ENCODE results near the gene CORO7. TPM values are rescaled to one million over a fixed set of nuclear protein-coding genes. Genes with fewer than 3 reads are reported as not detected.

The CORO7 gene
- total and polyA plus RNA-seq, 9 of the 15 experiments (the other 6 are each of a cell fraction or from before 2014, with no cell fraction given), result 0.45 to 77.2 (median 18.7) TPM

DNA sequence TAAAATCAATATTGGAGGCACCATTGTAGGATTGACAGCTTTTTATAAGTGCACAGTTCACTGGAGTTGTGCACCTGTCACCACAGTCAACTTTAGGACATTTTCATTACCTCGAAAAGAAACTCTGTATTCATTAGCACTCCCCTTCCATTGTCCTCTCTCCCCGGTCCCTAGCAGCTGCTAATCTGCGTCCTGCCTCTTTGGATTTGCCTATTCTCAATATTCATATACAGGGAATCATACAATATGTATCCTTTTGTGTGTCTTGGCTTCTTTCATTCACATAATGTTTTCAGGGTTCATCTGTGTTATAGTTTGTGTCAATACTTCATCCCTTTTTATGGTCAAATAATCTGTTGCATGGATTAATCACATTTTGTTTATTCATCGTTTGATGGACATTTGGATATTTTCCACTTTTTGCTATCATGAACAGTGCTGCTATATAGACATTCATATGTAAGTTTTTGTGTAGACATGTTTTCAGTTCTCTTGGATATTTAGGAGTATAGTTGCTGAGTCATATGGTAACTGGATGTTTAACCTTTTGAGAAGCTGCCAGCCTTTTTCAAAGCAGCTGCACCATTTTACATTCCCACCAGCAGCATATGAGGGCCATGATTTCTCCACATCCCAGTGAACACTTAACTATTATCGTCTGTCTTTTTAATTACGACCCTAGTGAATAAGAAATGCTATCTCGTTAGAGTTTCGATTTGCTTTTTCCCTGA lies 19.1 kb upstream of the CORO7 start:
- H3K27ac ChIP-seq (ENCODE audit: extremely low read depth, low read depth, low read length), result peak overlapping the region; percentile 6; the same call in 1 of the 3 replicates
- no peak overlapping the region for H3K4me3 ChIP-seq
- FAIRE-seq (no peak), ATAC-seq (no peak), DNase-seq (ENCODE audit: extremely low read depth in 1 of 4, low spot score in 3 of 4) (no peak)
- 93% methylated on average over 8 of the region's 8 CpGs for WGBS (ENCODE audit: insufficient coverage, low coverage, missing lambda C conversion rate)
- POLR2A ChIA-PET, result interaction anchor here (0.8 to 1.7 kb wide), 4 partner anchors 9 to 181 kb away, joined by 3 to 5 read pairs (median 4); partner anchors contain the start of gene HMOX2
- H4K20me1 ChIP-seq (replicated peaks; ENCODE audit: control insufficient read depth, insufficient read depth, low read length), result no peaks in the 10 kb centered on the region
- H3K9me3 ChIP-seq (replicated peaks; ENCODE audit: control insufficient read depth, insufficient read depth, low read depth, low read length), result no peaks in the 10 kb centered on the region
- H3K79me2 ChIP-seq (ENCODE audit: control insufficient read depth, insufficient read depth, low read length), result peaks cover 50% of the 10 kb centered on the region
- no peaks in the 10 kb centered on the region for H3K9me1 ChIP-seq (ENCODE audit: control insufficient read depth, insufficient read depth, low read length)
- BruUV-seq (replicated peaks), result no TSS peak
- intact Hi-C loops (cut with micrococcal nuclease), result no loop called here
- in situ Hi-C loops (cut with MboI), result no loop called here
- CTCF ChIA-PET (ENCODE audit: low intra/inter-chr PET ratio), result no interaction called here
- TF ChIP-seq C11orf30 (IDR thresholded peaks at IDR 0.05; ENCODE audit: low read depth) (peak; percentile 64), NFE2L1 (tag; IDR thresholded peaks at IDR 0.05; ENCODE audit: borderline replicate concordance, low read depth) (peak; percentile 39; the same call in 1 of the 2 replicates), MAFF (IDR thresholded peaks at IDR 0.05; ENCODE audit: low read length) (peak; percentile 23; the same call in 1 of the 2 replicates), NFE2 (IDR thresholded peaks at IDR 0.05; ENCODE audit: low read depth) (peak; percentile 57), OTX1 (CRISPR knock-in tag; IDR thresholded peaks at IDR 0.05) (no peak), ZNF316 (IDR thresholded peaks at IDR 0.05) (peak; percentile 74), MAFG (tag; conservative IDR thresholded peaks at IDR 0.05) (peak; percentile 75), ESRRA (IDR thresholded peaks at IDR 0.05; ENCODE audit: borderline replicate concordance, low read depth) (no peak)
- no peaks in the 10 kb centered on the region for H3K27me3 ChIP-seq (ENCODE audit: control insufficient read depth in 2 of 2, insufficient read depth in 2 of 2, low read length in 2 of 2)
- peak overlapping the region; percentile 16; the same call in 1 of the 2 replicates for H3K4me2 ChIP-seq (ENCODE audit: insufficient read depth, low read length)
- peak overlapping the region in 1 of 2 experiments; percentile 12; a peak in 1 of 4 replicates for H3K9ac ChIP-seq (ENCODE audit: insufficient read depth in 1 of 2, low read depth in 2 of 2, low read length in 2 of 2)
- H3K36me3 ChIP-seq (ENCODE audit: control insufficient read depth, insufficient read depth, low read length), result peaks cover 76% of the 10 kb centered on the region
- peaks cover 13 to 23% of the 10 kb centered on the region in 2 experiments; a peak in 4 of 5 replicates for H3K4me1 ChIP-seq (replicated peaks in 1 of 2; ENCODE audit: control insufficient read depth in 2 of 2, insufficient read depth in 2 of 2, low read length in 2 of 2)
- H2AFZ ChIP-seq (ENCODE audit: low read depth, low read length), result no peak overlapping the region

All from K562 (cell line).